SIG-M5 treated with dmso at 0.1 percent for 504 hours (cell line): ENCODE results near the gene CUL2.
"Not testable (repeated sequence)": the region's sequence is repeated elsewhere in the genome, so short reads cannot be mapped to it uniquely, and the experiment has no call there.

Source experiments
- DNase-seq: peaks from one replicate; lab custom pipeline; 2025; ENCODE audit not compliant: unreplicated experiment; lab: John Stamatoyannopoulos, UW

CUL2 gene

GRCh38 chr10:35080261-35080660 lies 9.9 kb downstream of the CUL2 start:
- DNase-seq, result not testable (repeated sequence)

DNA sequence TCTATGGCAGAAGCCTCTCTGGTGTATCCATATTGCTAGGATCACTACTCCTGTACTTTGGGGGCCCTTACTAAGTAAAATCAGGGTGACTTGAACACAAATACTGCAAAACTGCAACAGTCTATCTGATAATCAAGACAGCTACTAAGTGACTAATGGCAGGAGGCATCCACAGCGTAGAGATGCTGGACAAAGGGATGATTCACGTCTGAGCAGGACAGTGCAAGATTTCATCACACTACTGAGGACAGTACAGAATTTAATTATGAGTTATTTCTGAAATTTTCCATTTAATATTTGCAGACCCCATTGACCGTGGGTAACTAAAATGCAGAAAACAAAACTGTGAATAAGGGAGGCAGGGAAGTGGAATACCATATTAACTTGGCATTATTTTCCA lies 10.4 kb downstream of the CUL2 start:
- no peak for DNase-seq

DNA sequence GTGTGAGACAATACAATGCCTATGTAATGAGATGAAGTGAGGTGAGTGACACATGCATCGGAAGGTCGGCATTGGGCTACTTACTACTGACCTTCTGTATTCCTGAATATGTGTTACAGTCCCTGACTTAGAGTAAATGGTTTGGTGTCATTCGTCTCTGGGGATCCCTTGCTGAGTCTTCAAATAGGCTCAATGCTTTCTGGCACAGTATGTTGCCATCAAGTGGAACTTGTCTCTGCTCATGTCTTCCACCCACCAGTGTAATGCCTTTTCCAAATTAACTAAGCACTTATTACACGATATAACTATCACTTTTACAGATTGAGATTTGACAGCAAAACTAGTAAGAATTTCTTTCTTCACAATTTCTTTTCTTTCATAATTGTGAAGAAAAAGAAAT lies 10.9 kb downstream of the CUL2 start:
- DNase-seq, result no peak

DNA sequence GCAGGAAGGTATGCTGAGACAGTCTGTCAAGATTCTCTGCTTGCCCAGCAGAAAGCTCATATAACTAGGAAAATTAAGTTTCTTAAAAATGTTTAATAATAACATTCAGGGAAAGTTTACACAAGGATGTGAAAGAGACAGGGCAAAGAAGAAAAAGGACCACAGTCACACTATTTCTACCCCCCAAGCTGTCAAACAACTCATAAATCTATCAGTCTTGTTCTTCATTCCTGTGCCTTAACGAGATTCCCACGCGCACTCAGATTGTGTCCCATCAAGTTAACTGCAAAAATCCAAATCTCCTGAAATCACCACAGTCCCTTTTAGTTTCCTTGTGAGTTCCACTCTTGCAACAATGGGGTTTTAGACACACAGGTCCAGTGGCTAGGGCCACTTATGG lies 14.9 kb downstream of the CUL2 start:
- no peak for DNase-seq

DNA sequence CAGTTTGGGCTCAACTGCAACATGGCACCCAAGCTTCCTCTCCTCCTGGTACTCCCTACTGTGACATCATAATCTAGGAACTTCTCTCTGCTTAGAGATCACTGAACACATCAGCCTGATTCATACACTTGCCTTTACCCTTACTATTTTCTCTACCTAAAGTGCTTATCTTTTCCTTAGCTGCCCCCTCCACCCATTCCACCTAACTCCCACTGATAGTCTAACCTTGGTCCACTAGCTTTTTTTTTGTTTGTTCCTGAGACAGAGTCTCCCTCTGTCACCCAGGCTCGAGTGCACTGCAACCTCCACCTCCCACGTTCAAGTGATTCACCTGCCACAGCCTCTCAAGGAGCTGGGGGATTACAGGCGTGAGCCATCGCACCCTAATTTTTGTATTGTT lies 15.9 kb downstream of the CUL2 start:
- DNase-seq, result no peak

- no peak for DNase-seq
Measured at GRCh38 chr10:35070521-35070920, 19.6 kb downstream of the CUL2 start.

DNA sequence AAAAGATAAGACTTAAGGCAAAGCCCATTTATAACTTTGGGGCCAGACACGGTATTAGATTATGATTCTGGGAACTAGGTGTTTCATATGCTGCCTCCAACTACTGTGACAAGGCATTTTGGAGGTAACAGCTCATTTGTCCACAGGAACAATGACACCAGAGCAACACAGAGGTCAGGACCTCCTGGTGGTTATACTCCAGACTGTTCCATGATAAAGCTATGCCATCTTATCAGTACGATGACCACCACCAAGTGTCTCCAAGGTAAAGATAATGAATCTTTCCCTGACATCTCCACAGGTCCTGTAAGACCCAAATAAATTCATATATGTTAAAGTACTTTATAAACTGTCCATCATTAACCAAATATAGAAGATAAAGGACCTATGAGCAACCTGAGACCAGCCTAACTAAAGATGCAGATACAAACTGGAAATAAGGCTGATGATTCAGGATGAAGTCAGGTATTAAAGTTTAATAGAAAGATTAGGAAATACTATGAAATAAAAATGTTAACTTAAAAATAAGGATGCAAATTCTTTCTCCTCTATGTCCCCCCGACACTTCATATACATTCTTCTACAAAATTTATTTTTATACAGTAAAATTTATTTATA lies 26.2 kb downstream of the CUL2 start:
- no peak for DNase-seq

- no peak for DNase-seq
Measured at GRCh38 chr10:35059481-35059880, 30.7 kb downstream of the CUL2 start.

DNA sequence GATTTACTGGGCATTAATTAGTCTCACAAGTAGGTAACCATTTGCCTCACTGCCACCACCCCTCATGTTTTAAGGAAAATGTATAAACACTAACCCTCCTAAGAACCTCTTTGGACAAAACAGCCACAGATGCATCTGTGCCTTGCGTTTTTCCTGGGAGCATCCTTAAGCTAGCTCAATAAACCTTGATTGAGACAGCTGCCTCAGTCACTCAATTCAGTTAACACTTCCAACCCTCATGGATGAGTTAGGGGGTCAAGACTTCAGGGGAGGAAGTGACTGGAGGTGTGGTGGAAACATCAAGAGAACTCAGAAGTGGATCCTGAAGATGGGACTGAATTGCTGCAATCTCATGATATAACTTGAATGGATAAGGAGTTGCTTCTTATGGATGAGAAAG lies 31.5 kb downstream of the CUL2 start:
- DNase-seq, result no peak

DNA sequence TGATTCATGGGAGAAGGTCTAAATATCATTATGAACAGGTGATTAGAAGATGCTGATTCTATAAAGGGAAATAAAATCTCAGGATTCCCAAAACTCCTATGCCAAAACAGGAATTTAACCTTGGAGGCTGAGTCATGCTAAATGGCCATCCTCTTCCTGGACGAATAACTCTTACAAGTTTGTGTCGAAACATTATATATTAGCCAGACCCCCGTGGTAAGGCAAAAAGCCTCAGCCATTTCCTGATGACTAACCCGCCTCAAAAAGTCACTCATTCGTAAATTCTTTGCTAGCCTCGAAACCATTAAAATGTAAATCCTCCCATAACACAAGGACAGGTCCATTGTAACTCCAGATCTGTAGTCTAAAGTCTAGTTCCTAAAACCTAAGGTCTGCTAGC lies 32.0 kb downstream of the CUL2 start:
- DNase-seq, result no peak

DNA sequence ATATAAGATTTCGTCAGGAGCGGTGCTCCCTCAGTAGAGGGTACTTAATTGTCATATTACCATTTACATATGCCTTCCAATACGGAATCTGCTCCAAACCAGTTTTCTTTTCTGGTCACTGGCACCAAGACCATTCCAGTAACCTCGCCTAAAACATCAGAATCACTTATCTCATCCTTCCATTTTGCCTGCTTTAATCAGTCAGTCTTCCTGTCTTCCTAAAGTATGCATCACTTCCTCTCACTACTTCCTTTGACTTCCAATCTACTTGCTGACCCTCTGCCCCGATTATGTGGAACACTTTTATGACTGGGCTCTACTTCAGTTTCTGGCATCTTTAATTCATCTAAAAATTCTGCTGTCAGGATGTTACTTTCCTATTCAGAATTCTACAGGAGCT lies 33.5 kb downstream of the CUL2 start:
- DNase-seq, result no peak

GRCh38 chr10:35056133-35056532 lies 34.0 kb downstream of the CUL2 start:
- DNase-seq, result no peak

DNA sequence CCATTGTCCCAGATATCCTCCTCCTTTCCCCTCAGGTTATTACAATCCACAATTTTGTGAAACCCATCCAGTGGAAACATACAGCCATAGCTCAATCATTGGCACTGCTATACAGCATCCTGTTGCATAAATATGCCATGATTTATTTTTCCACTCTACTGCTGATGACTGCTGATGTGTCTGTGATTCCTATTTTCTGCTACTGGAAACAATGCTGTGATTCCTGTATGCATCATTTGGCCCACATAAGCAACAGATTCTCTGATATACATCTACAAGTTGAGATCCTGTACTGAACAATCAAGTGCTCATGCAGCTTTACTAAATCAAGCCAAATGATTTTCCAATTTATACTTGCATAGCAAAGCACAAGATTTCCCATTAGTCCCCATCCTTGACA lies 39.6 kb downstream of the CUL2 start:
- no peak for DNase-seq

DNA sequence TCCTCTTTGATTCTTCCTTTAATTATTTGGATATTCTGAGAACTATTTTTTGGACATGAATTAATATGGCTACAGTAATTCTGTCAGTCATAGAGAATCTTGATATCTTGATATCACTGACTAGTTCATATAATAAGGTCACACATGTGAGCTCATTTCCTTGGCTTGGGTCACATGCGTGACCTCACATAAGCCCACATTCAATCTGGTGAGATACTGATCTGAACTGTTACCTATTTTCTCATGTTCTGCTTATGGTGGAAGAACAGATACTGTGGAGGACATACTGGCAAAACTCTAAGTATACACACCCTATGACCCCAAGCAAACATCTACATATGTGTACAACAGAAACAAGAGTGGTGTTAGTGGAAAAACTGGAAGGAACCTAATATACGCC lies 44.1 kb downstream of the CUL2 start:
- DNase-seq, result no peak

DNA sequence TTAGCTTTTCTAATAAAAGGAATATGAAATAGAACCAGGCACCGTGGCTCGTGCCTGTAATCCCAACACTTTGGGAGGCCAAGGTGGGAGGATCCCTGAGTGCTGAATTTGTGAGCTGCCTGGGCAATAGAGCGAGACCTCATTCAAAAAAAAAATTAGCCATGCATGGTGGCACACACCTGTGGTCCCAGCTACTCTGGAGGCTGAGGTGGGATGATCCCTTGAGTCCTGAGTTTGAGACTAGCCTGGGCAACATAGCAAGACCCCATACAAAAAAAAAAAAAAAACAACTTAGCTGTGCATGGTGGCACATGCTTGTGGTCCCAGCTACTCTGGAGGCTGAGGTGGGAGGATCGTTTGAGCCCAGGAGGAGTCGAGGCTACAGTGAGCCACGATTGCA lies 44.9 kb downstream of the CUL2 start:
- DNase-seq, result not testable (repeated sequence)

- no peak for DNase-seq
Measured at GRCh38 chr10:35043796-35044344, 46.3 kb downstream of the CUL2 start.

DNA sequence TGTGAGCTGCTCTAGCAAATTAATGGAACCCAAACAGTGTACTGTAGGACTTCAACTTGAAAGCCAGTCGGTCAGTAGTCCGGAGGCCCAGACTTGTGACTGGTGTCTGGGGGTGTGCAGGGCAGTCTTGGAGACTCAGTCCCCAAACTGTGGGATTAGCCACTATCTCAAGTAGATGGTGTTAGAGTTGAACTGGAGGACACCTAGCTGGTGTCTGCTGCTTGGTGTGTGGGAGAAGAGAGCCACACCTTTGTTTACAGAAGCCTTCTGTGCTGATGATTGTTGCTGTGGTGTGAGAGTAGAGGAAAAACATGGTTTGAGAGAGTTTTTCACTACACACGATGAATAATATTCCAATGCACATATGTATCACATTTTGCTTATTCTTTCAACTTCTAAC lies 47.4 kb downstream of the CUL2 start:
- DNase-seq, result no peak

- no peak for DNase-seq
Measured at GRCh38 chr10:35041502-35041879, 48.6 kb downstream of the CUL2 start.

GRCh38 chr10:35040760-35041501 lies 49.2 kb downstream of the CUL2 start:
- DNase-seq, result no peak

DNA sequence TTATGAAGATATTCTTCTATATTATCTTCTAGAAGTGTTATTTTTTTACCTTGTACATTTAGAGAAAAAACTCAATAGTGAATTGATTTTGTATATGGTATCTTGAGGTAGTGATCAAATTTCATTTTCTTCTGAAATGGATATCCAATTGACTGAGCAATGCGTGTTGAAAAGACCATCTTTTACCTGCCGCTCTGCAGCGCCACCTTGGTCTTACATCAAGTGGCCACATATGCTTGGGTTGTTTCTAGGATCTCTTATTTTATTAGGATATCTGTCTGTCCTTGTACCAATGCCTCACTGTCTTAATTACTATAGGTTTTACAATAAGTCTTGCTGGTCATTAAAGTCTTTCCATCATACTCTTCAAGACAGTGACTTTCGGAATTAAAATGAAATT lies 53.0 kb downstream of the CUL2 start:
- no peak for DNase-seq

- DNase-seq, result no peak
Measured at GRCh38 chr10:35035606-35036005, 54.5 kb downstream of the CUL2 start.

DNA sequence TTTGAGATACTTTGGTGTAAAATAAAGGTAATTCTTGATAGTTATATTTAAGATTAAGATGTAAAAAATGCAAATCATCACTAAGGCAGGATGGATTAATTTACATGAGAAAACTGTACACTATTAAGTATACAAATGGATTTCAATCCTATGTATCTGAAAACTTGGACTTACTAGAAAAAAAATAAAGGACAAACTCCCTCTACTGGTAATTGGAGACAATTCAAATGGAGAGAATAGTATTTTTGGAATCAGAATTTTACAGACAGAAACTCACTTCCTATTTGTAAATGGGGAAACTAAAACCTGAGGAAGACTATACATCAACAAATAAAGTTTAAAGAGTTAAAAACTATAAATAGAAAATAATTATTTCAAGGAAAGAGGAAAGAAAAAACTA lies 62.6 kb downstream of the CUL2 start:
- DNase-seq, result peak; percentile 22

DNA sequence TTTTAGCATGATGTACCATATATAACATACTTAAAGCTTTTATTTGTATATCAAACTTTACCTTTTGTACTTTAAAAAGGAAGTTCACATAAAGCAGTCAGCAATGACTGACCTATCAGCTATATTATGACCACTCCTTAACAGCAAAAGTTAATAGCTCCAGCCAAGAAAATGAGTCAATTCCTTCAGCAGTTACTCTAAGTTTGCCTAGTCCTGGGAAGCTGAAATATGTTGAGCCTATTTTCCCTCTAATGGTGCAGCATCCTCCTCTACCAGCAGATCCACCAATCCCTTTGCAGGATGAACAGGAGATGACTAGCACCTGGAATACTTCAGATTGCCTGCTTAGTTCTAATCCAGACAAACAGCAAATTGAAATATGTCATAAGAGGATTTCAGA lies 64.2 kb downstream of the CUL2 start:
- no peak for DNase-seq
